WTC11 (cell line): ENCODE results near the gene PGA5. TPM values are rescaled to one million over a fixed set of nuclear protein-coding genes. Genes with fewer than 3 reads are reported as not detected.

Experiments used
- ATAC-seq: fragments of 200-7000 bp; cut with Tn5 transposase; 2 replicates; pipeline ENCODE4 v1.10.0; 2021; ENCODE audit warnings: mild to moderate bottlenecking, moderate library complexity
- CTCF ChIA-PET: fragments of 300-600 bp; sonication (Branson Sonifier 250); formaldehyde crosslinking; loops from one replicate; lab custom pipeline; 2021; ENCODE audit warnings: antibody characterized with exemption; lab: Charles Lee
- POLR2A ChIA-PET: fragments of 350-600 bp; sonication (Branson Sonifier 250); formaldehyde crosslinking; loops from one replicate; lab custom pipeline; 2021; ENCODE audit warnings: antibody characterized with exemption; lab: Charles Lee
- DNase-seq: peaks from one replicate; pipeline ENCODE4 v3.0.0; 2021; ENCODE audit warnings: low spot score
- H3K27ac Mint-ChIP-seq: 2 replicates; pipeline ENCODE4 v1.8.0; 2021; ENCODE audit warnings: mixed read lengths
- H3K27me3 Mint-ChIP-seq: 2 replicates; pipeline ENCODE4 v1.8.0; 2021; ENCODE audit warnings: low read depth, mild to moderate bottlenecking, moderate library complexity, mixed read lengths
- H3K36me3 Mint-ChIP-seq: 2 replicates; pipeline ENCODE4 v1.8.0; 2021; ENCODE audit warnings: mixed read lengths
- H3K4me1 Mint-ChIP-seq: 2 replicates; pipeline ENCODE4 v1.8.0; 2022; ENCODE audit warnings: mixed read lengths
- H3K4me3 Mint-ChIP-seq: 2 replicates; pipeline ENCODE4 v1.8.0; 2021; ENCODE audit warnings: mild to moderate bottlenecking, moderate library complexity, mixed read lengths
- H3K9me3 Mint-ChIP-seq: 2 replicates; pipeline ENCODE4 v1.8.0; 2021; ENCODE audit warnings: mixed read lengths
- AFF4 ChIP-seq: sonication (generic); formaldehyde crosslinking; IDR thresholded peaks from 2 replicates; pipeline ENCODE4 v1.8.1; 2023; ENCODE audit warnings: mild to moderate bottlenecking, missing genetic modification reagents, borderline replicate concordance
- ATF3 ChIP-seq: sonication (generic); formaldehyde crosslinking; conservative IDR thresholded peaks from 2 replicates; pipeline ENCODE4 v1.8.1; 2022; ENCODE audit warnings: mild to moderate bottlenecking, missing genetic modification reagents
- E2F1 ChIP-seq: sonication (generic); formaldehyde crosslinking; IDR thresholded peaks from 2 replicates; pipeline ENCODE4 v1.8.0; 2022; ENCODE audit warnings: mild to moderate bottlenecking, missing genetic modification reagents
- ERG ChIP-seq: fragments of 250-450 bp; sonication (Bioruptor Pico); IDR thresholded peaks from 2 replicates; pipeline ENCODE4 v1.8.0; 2021; ENCODE audit warnings: mild to moderate bottlenecking
- FOXK1 ChIP-seq: sonication (generic); formaldehyde crosslinking; IDR thresholded peaks from 2 replicates; pipeline ENCODE4 v1.8.0; 2022; ENCODE audit warnings: mild to moderate bottlenecking, moderate library complexity, missing genetic modification reagents
- HMGA2 ChIP-seq: fragments of 250-450 bp; sonication (Bioruptor Pico); IDR thresholded peaks from 2 replicates; pipeline ENCODE4 v1.4.0; 2021; ENCODE audit warnings: mild to moderate bottlenecking, moderate library complexity
- JAZF1 ChIP-seq: fragments of 250-450 bp; sonication (Bioruptor Pico); IDR thresholded peaks from 2 replicates; pipeline ENCODE4 v1.9.0; 2021; ENCODE audit warnings: moderate library complexity, mild to moderate bottlenecking, inconsistent platforms
- MAX ChIP-seq: sonication (generic); formaldehyde crosslinking; IDR thresholded peaks from 2 replicates; pipeline ENCODE4 v1.8.0; 2022; ENCODE audit warnings: mild to moderate bottlenecking, missing genetic modification reagents
- NFE2L1 ChIP-seq: sonication (generic); formaldehyde crosslinking; IDR thresholded peaks from 2 replicates; pipeline ENCODE4 v1.8.1; 2023; ENCODE audit warnings: missing genetic modification reagents
- NR2C2 ChIP-seq: sonication (generic); formaldehyde crosslinking; IDR thresholded peaks from 2 replicates; pipeline ENCODE4 v1.8.0; 2022; ENCODE audit warnings: mild to moderate bottlenecking, missing genetic modification reagents
- OVOL2 ChIP-seq: fragments of 250-450 bp; sonication (Bioruptor Pico); IDR thresholded peaks from 2 replicates; pipeline ENCODE4 v1.9.0; 2021; ENCODE audit warnings: mild to moderate bottlenecking, borderline replicate concordance
- PRDM15 ChIP-seq: sonication (generic); formaldehyde crosslinking; IDR thresholded peaks from 2 replicates; pipeline ENCODE4 v1.8.0; 2022; ENCODE audit warnings: missing genetic modification reagents
- PREB ChIP-seq: sonication (generic); formaldehyde crosslinking; IDR thresholded peaks from 2 replicates; pipeline ENCODE4 v1.8.1; 2022; ENCODE audit warnings: mild to moderate bottlenecking, missing genetic modification reagents, moderate library complexity, borderline replicate concordance
- USF1 ChIP-seq: sonication (generic); formaldehyde crosslinking; IDR thresholded peaks from 2 replicates; pipeline ENCODE4 v1.8.0; 2022; ENCODE audit warnings: mild to moderate bottlenecking, missing genetic modification reagents
- USF2 ChIP-seq: sonication (generic); formaldehyde crosslinking; IDR thresholded peaks from 2 replicates; pipeline ENCODE4 v1.8.1; 2023; ENCODE audit warnings: mild to moderate bottlenecking, missing genetic modification reagents, moderate library complexity
- ZBTB21 ChIP-seq: sonication (generic); formaldehyde crosslinking; IDR thresholded peaks from 2 replicates; pipeline ENCODE4 v1.8.1; 2023; ENCODE audit warnings: mild to moderate bottlenecking, missing genetic modification reagents, borderline replicate concordance
- ZBTB43 ChIP-seq: sonication (generic); formaldehyde crosslinking; IDR thresholded peaks from 2 replicates; pipeline ENCODE4 v1.8.1; 2023; ENCODE audit warnings: mild to moderate bottlenecking, missing genetic modification reagents
- ZNF423 ChIP-seq: fragments of 250-450 bp; sonication (Bioruptor Pico); IDR thresholded peaks from 2 replicates; pipeline ENCODE4 v2.1.2; 2022; ENCODE audit warnings: mild to moderate bottlenecking, moderate library complexity
- total RNA-seq: library from RNA; stranded (reverse); gene quantifications from 3 replicates; pipeline ENCODE4 v1.2.3, GENCODE V29; 2021

PGA5 gene
- total RNA-seq, 1 experiment from 2014 or later: 0.35 TPM

- TF ChIP-seq E2F1 (CRISPR knock-in tag) (no peak), FOXK1 (CRISPR knock-in tag) (no peak), ZBTB21 (CRISPR knock-in tag) (no peak), ATF3 (CRISPR knock-in tag) (no peak), OVOL2 (no peak), JAZF1 (CRISPR knock-in tag) (no peak), PREB (CRISPR knock-in tag) (no peak), USF1 (CRISPR knock-in tag) (no peak), NFE2L1 (CRISPR knock-in tag) (no peak), ERG (CRISPR knock-in tag) (no peak)
- TF ChIP-seq, all 79 proteins: peak for 0
These were observed 42.6 kb downstream of the PGA5 start (continued) for GRCh38 chr11:61283613-61284012.

GRCh38 chr11:61287338-61287977, 46.5 kb downstream of the PGA5 start:
- ATAC-seq (no peak), DNase-seq (no peak)
- Mint-ChIP-seq H3K4me1 (no peaks in the 10 kb centered on the region), H3K36me3 (peaks cover 37% of the 10 kb centered on the region), H3K27ac (peak overlapping the region; percentile 91), H3K9me3 (no peaks in the 10 kb centered on the region), H3K4me3 (no peak overlapping the region), H3K27me3 (peaks cover 5% of the 10 kb centered on the region; the same call in 1 of the 2 replicates)
- POLR2A ChIA-PET: no interaction called here
- CTCF ChIA-PET: interaction anchor here (0.6 kb wide), 1 partner anchor 77 kb away, joined by 3 read pairs; no protein-coding TSS in a partner anchor
- TF ChIP-seq NR2C2: no peak
- TF ChIP-seq HMGA2 (CRISPR knock-in tag): no peak
- TF ChIP-seq ZNF423 (CRISPR knock-in tag): no peak
- TF ChIP-seq PRDM15 (CRISPR knock-in tag): no peak
- no peak for TF ChIP-seq USF2 (CRISPR knock-in tag)
- TF ChIP-seq MAX (CRISPR knock-in tag): no peak
- TF ChIP-seq AFF4 (CRISPR knock-in tag): no peak
- TF ChIP-seq ZBTB43: no peak
